K562 (cell line): ENCODE data around the gene HSF5.

Source experiments
- ADNP ChIP-seq: fragments of 200-800 bp; sonication (Bioruptor generic); IDR thresholded peaks from 2 replicates; pipeline ENCODE4 v1.6.1; 2016; ENCODE audit warnings: missing genetic modification characterization, missing compliant biosample characterization
- CTCF ChIP-seq, 3 experiments: IDR thresholded peaks in 2 of 3; conservative IDR thresholded peaks in 1 of 3; 2 replicates each; pipeline ENCODE4 v1.5.1; 2011 to 2012; ENCODE audit warnings: low read length in 3 of 3, mild to moderate bottlenecking in 3 of 3, control low read depth in 2 of 3, improper control_type of control experiment in 1 of 3, inconsistent platforms in 1 of 3, low read depth in 1 of 3, mixed read lengths in 1 of 3, moderate library complexity in 1 of 3; ENCODE audit not compliant: insufficient read depth in 2 of 3
- ELK1 ChIP-seq: sonication (generic); formaldehyde crosslinking; IDR thresholded peaks from 2 replicates; pipeline ENCODE4 v1.8.1; 2022; ENCODE audit warnings: missing genetic modification reagents
- ETS1 ChIP-seq: conservative IDR thresholded peaks from 2 replicates; pipeline ENCODE4 v1.6.1; 2011; ENCODE audit warnings: low read depth, mild to moderate bottlenecking, low read length; ENCODE audit not compliant: control insufficient read depth
- KDM1A ChIP-seq, 2 experiments: fragments of 450-650 bp; IDR thresholded peaks; 2 replicates each; pipeline ENCODE4 v1.6.1; 2016; ENCODE audit warnings: mild to moderate bottlenecking in 2 of 2
- MAZ ChIP-seq, 2 experiments: fragments of 450-650 bp in 1 of 2; sonication (generic) in 1 of 2; formaldehyde crosslinking; IDR thresholded peaks in 1 of 2; conservative IDR thresholded peaks in 1 of 2; 2 replicates each; pipeline versions ENCODE4 v1.4.0 to v1.5.0; 2020; ENCODE audit warnings: mild to moderate bottlenecking in 1 of 2, missing genetic modification reagents in 1 of 2
- MTA2 ChIP-seq: fragments of 450-650 bp; IDR thresholded peaks from 2 replicates; pipeline ENCODE4 v1.6.1; 2016; ENCODE audit warnings: low read depth
- PBX2 ChIP-seq, 2 experiments: IDR thresholded peaks in 1 of 2; conservative IDR thresholded peaks in 1 of 2; 2 replicates each; pipeline ENCODE4 v1.6.1; 2016; ENCODE audit warnings: low read depth in 2 of 2, mild to moderate bottlenecking in 1 of 2, missing compliant biosample characterization in 1 of 2, missing genetic modification characterization in 1 of 2, moderate library complexity in 1 of 2
- PHF8 ChIP-seq: fragments of 200-600 bp; sonication (generic); IDR thresholded peaks from 2 replicates; pipeline ENCODE4 v1.6.1; 2012; ENCODE audit warnings: mixed run types, mild to moderate bottlenecking, inconsistent platforms, low read length, moderate library complexity, borderline replicate concordance
- POLR2A ChIP-seq: fragments of 450-650 bp; conservative IDR thresholded peaks from 2 replicates; pipeline ENCODE4 v1.6.1; 2016
- PRDM10 ChIP-seq: fragments of 450-650 bp; IDR thresholded peaks from 2 replicates; pipeline ENCODE4 v1.6.1; 2018; ENCODE audit not compliant: partially characterized antibody
- ZNF24 ChIP-seq: fragments of 450-650 bp; IDR thresholded peaks from 2 replicates; pipeline ENCODE4 v1.6.1; 2016
- ZNF253 ChIP-seq: fragments of 250-450 bp; sonication (Bioruptor Pico); conservative IDR thresholded peaks from 2 replicates; pipeline ENCODE4 v1.6.1; 2021; ENCODE audit warnings: mild to moderate bottlenecking

- TF ChIP-seq KDM1A (IDR thresholded peaks at IDR 0.05) (no peak), MTA2 (no peak), POLR2A (no peak), ADNP (tag) (no peak), PBX2 (CRISPR knock-in tag; IDR thresholded peaks at IDR 0.05; ENCODE audit: low read depth) (no peak), PBX2 (tag; conservative IDR thresholded peaks at IDR 0.05; ENCODE audit: low read depth) (no peak), ZNF253 (CRISPR knock-in tag) (no peak), CTCF (IDR thresholded peaks at IDR 0.05 in 2 of 3, conservative IDR thresholded peaks at IDR 0.05 in 1 of 3; ENCODE audit: insufficient read depth in 2 of 3, low read depth in 1 of 3, low read length in 3 of 3) (no peak), ELK1 (no peak), ZNF24 (no peak), MAZ (CRISPR knock-in tag; conservative IDR thresholded peaks at IDR 0.05 in 1 of 2, IDR thresholded peaks at IDR 0.05 in 1 of 2) (no peak), PRDM10 (no peak), ETS1 (no peak), PHF8 (no peak)
These were observed 37.0 kb upstream of the HSF5 start for GRCh38 chr17:58525239-58525638.
